GM10847 (cell line): ENCODE measurements around the gene ARID2.

ENCODE experiments used
- POLR2A ChIP-seq: IDR thresholded peaks from 2 replicates; pipeline ENCODE4 v1.6.1; 2011; ENCODE audit not compliant: insufficient read length; ENCODE audit errors: extremely low read depth

ARID2 gene

DNA sequence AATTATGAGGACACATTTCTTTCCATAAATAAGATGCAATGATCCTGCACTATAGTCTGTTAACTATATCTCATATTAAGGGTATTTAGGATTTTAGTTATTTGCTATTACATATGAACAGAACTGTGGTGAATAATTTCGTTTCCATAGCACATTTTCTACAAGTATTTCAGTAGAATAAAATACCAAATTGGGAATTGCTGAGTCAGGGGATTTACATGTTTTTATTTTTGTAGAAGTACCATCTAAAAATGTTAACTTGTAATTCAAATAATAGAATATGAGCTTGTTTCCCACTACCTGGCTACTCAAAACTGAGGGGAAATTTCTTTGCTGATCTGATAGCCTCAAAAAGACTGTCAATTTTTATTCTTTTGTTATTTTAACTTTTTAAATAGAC, 136.8 kb downstream of the ARID2 start:
- no peak for TF ChIP-seq POLR2A

DNA sequence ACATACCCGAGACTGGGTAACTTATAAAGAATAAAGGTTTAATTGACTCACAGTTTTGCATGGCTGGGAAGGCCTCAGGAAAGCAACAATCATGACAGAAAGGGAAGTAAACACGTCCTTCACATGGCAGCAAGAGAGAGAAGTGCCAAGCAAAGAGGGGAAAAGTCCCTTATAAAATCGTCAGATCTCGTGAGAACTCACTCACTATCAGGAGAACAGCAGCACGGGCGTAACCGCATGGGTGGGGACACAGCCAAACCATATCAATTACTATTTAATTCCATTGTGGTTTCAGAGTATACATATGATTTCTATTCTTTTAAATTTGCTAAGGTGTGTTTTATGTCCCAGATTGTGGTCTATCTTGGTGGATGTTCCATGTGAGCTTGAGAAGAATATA, 142.9 kb downstream of the ARID2 start:
- no peak for TF ChIP-seq POLR2A

DNA sequence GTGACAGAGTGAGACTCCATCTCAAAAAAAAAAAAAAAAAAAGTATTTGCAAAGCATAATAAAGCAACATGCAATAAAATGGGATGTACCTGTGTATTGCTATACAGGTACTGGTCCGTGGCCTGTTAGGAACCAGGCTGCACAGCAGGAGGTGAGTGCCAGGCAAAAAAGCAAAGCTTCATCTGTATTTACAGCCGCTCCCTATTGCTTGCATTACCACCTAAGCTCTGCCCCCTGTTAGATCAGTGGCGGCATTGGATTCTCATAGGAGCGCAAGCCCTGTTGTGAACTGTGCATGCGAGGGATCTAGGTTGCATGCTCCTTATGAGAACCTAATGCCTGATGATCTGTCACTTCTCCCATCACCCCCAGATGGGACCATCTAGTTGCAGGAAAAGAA, 147.6 kb downstream of the ARID2 start:
- no peak for TF ChIP-seq POLR2A

DNA sequence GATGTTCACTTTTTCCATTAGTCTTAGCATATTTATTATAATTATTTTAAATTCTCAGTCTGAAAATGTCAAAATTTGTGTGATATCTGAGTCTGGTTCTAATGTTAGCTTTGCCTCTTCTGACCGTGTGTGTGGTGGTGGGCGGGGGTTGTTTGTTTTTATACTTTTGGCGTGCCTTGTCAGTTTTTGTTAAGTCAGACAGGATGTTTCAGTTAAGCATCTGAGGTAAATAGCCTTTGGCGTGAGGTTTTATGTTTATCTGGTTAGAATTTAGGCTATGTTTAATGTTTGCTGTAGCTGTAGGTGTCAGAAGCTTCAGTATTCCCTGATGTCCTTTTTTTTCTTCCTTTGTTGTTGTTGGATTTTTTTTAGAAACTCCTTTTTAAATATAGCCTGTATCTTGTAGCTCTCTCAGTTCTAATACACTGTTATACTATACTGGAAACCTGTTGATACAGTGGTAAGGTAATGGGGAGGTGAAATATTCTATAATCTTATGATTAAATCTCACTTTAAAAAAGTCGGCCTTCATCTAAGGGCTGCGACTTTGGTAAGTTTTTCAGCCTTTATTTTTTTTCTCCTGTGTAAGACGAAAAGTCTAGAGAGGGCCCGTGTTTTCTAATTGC, 149.2 kb downstream of the ARID2 start:
- no peak for TF ChIP-seq POLR2A

DNA sequence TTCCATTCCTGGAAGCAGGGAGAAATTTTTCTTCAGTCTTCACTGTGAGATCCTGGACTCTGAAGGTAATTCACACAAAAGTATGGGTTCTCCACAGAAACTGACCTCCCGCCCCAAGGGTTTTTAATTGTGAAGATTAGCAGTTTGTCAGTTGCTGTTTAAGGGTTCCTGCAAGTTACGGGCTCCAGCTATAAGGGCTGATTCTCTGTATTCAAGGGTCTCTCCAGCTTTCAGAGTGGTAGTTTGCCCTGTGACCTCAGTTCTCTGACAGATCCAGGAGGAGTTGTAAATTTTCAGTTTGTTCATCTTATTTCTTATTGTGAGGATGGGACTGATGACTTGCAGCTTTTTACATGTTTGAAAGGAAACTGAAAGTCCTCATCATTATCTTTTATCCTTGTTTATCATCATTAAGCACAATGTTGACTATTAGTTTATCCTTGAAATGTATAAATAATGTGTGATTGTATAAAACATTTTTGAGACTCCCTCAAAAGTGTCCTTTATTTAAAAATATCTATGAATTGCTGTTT, 149.9 kb downstream of the ARID2 start:
- no peak for TF ChIP-seq POLR2A

DNA sequence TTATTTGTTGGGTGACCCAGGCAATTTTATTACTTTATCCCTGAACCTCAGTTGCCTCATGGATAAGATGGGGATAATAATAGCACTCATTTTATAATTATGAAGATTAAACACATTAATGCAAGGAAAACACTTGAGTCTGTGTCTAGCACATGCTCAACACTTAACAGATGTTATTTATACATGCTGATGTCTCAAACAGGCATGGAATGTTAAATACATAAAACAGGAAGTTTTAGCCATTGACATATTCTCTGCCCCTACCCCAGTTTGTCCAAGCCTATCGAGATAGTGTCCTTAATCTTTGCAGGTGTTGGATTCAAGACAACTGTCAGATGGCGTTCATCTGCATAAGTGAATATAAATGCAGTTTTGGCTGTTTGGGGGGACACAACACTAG, 151.0 kb downstream of the ARID2 start:
- TF ChIP-seq POLR2A: no peak

DNA sequence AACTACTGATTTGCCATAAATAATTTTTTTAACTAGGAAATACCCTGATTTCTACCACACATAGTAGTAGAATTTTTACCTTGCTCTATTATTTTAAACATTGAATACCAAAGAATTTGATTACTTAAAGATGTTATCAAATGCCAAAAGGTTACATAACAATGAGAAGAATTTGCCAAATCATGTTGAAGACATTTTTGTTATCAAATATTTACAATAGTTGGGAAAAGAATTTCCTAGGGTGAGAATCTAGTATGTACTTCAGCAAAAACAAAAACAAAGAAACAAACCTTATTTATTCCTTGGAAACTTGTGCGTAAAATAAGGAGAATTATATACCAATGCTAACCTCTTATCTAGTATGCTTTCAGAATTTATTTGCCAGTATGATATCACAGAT, 153.7 kb downstream of the ARID2 start:
- TF ChIP-seq POLR2A: no peak

DNA sequence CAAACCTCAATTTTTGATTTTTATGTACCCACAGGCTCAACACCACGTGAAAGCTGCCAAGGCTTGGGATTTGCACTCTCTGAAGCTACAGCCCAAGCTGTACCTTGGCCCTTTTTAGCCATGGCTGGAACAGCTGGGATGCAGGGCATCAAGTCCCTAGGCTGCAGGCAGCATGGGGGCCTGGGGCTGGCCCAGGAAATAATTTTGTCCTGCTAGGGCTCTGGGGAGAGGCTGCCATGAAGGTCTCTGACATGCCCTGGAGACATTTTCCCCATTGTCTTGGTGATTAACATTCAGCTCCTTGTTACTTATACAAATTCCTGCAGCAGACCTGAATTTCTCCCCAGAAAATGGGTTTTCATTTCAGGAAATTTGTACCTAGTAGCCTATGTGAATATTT, 157.2 kb downstream of the ARID2 start:
- TF ChIP-seq POLR2A: no peak

DNA sequence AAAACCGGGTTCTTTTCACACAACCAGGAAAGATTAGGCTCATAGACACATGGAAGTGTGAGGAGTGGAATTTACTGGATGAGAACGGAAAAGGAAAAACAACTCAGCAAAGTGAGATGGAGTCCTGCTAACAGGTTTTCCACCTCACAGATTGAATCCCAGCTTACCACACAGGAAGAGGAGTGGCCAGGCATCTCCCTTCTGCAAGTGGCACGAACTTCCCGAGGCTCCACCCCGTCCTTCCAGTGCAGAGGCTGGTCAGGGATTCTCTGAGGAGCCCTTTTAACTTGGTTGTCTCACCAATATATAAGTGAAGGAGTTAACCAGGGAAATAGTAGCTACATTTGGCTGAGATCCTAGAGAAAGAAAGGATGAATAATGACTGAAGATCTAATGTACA, 158.0 kb downstream of the ARID2 start:
- no peak for TF ChIP-seq POLR2A

DNA sequence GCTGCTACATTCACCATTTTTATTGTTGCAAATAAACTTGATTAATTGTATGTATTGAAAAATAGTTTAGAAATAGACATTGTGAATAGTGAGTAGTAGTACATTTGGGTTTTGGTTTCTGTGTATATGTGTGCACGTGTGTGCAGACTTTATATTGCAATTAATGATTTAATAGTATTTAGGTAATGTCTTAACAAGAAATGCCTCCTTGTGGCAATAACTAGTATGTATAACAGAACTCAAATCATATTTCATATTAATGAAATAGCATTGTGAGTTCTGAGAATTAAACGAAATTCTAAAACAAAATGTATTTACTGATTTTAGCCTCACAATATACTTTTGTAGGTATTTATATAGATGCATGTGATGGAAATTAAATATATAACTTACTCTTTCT, 160.8 kb downstream of the ARID2 start:
- TF ChIP-seq POLR2A: no peak

DNA sequence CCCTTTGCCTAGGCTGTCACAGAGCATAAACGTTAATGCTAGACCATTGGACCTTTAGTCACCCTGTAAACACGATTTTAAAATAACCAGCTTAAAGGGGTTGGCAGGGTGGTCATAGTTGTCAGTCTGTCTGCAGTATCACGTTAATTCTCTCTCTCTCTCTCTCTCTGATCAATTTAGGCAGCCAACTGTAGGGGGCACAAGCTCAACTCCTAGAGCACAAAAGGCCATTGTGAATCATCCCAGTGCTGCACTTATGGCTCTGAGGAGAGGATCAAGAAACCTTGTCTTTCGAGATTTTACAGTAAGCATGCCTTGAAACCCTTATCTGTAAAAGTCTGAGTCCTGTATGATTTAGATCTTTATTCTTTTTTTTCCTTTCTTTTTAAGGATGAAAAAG, 163.7 kb downstream of the ARID2 start:
- no peak for TF ChIP-seq POLR2A

DNA sequence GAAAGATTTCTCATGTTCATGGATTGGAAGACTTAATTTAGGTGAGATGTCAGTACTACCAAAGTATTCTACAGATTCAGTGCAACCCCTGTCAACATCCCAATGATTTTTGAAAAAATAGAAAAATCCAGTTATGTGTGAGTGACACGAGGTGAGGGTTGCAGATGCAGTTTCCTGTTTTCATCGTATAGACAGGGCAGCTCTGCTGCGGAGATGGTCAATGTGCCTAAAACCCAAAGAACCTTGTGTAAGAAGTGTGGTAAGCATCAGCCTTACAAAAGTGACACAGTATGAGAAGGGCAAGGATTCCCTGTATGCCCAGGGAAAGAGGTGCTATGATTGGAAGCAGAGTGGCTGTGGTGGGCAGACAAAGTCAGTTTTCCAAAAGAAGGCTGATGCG, 166.5 kb downstream of the ARID2 start:
- no peak for TF ChIP-seq POLR2A

DNA sequence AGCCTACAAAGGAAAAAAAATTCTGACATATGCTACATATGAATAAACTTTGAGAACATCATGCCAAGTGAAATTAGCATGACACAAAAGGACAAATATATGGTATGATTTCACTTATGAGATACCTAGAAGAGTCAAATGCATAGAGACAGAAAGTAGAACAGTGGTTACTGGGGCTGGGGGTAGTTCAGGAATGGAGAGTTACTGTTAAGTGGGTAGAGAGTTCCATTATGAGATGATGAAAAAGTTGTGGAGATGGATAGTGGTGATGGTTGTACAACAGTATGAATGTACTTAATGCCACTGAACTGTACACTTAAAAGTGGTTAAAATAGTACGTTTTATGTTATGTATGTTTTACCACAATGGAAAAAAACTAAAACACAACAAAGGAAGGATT, 168.6 kb downstream of the ARID2 start:
- no peak for TF ChIP-seq POLR2A

DNA sequence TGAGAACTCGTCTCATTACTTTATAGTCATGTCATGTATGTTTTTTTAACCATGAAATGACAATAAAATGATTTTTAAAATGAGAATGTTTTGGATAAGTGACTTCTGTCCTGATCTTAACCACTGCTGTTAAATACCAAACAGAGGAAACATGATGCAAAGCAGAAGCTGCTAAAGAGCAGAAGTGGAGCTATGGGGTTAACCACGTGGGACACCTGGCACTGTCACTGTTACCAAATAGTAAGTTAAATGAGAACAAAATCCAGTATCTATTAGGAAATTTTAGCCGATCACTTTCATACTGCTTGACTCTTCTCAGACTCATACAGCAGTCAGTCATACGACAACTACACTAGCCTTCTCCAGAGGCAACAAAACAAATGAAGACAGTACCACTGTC, 178.4 kb downstream of the ARID2 start:
- no peak for TF ChIP-seq POLR2A

DNA sequence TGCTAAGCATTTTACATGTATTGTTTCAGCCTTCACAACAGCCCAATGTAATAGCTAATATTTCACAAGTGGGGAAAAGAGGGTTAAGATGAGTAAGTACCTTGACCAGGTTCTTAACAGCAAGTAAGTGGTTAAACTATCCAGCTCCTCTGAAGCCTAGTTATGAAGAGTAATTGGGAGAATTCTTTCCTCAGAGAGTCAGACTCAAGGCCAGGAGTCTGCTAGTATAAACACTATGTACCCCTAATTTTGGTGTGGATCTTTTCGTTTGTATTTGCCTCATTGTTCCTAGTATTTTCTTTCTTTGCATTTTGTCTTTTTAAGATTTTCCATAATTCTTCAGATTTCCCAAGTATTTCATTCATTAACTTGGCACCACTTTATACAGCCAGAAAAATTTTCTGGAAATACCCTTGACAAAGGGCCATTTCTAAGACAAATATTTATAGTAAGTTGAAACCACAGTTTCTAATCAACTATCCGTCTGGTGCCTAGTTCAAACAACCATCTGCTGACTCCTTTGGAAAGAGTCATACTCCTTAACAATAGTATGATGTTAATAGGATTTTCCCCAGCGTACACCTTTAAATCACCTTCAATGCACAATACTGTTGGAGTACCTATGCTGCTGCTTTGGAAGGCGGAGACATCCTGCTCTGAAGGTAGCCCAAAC, 179.7 kb downstream of the ARID2 start:
- TF ChIP-seq POLR2A: no peak

DNA sequence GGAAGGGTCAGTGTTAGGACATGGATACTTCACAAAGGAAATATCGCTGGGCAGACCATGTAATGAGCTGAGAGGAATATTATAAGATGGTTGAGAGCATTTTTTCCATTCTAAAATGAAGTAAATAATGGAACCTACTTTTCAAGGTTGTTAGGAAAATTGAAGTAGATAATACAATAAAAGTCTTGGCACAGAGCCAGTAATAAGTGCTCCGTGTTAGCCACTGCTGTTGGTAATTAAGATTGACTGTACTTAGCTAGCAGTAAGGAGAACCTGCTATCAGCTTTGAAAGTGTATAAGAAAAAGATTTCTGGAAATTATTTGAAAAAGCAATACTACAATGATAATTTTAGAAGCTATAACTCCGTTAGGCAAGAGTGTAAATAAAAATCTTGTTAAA, 183.3 kb downstream of the ARID2 start:
- no peak for TF ChIP-seq POLR2A

DNA sequence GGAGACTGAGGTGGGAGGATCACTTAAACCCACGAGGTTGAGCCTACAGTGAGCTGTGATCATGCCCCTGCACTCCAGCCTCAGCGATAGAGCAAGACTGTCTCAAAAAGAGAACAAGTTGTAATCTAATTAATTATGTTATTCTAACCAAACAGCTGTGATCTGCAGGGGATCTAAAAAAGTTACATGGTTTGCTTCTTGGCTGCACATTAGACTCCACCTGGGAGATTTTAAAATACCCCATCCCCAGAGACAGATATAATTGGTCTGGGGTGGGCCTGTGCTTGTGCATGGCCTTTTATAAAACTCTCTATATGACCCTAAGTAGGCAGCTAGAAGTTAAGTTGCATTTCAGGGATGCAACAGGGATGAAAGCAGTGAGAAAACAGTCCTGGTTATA, 184.1 kb downstream of the ARID2 start:
- TF ChIP-seq POLR2A: no peak
